HG02938 (cell line): ENCODE results near the gene PPP1R7.
"Not testable (repeated sequence)": the region's sequence is repeated elsewhere in the genome, so short reads cannot be mapped to it uniquely, and the experiment has no call there.

Experiments used
- ATAC-seq: cut with Tn5 transposase; IDR thresholded peaks from one replicate; pipeline ENCODE4 v1.9.1; 2021; ENCODE audit warnings: mild to moderate bottlenecking, moderate library complexity; ENCODE audit not compliant: unreplicated experiment

The PPP1R7 gene

DNA sequence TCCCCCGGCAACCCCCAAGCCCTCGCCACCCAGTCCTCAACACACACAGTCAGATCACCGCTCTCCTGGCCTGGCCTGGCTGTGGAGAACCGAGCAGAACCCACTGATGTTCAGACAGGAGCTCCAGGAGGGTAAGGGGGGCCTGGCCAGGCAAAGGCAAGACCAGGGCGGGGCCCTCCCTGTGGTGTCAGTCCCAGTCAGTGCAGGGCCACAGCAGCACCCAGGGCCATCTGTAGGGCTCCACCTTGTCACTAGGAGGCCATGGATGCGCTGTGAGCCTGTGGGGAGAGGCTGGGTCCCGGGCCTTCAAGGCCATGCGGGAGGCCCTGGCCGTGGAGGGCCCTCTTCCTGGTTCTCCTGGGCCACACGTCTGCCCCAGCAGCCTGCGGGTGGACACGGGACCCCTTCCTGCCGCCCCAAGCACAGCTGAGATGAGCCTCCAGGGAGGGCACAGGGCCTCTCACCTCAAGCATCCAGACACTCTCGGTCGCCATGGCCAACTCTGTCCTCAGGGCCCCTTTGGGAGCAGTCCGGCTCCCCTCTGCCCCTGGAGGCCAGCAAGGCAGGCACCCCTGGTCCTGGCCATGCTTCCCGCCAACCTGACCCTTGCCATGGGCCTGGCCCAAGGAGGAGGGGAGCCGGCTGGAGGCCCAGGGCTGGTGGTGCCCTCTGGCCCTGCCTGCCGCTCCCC lies 40.2 kb downstream of the PPP1R7 start:
- ATAC-seq = no peak

DNA sequence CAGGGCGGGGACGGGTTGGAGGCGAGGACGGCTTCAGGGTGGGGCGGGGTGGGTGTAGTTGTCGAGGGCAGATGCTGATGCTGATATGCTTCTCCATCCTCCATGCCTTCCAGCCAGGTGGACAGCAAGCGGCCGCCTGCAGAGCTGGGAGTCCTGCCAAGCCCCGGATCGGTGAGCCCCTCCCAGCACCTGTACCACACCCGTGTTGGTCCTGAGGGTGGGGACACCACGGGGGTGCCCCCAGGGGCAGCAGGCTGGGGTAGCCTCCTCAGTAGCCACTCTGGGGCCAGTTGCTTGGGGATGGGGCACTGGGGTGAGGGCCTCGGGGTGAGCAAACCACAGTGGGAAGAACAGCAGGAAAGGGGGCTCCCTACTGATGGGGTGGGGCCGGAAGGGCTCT lies 40.8 kb downstream of the PPP1R7 start:
- ATAC-seq = no peak

DNA sequence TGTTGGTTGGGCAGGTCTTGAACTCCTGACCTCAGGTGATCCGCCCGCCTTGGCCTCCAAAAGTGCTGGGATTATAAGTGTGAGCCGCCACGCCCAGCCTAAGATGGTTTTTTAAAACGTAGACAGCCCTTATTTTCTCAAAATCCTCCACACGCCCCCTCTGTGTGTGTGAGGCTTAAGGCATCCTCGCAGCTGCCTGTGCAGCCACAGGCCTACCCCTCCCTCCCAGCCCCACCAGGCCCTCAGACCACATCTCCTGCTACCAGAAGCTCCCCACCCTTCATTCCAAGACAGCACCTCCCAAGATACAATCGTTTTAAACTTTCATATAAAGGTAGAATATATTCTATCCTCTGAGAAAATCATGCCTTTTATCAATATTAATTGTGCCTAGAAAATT lies 43.0 kb downstream of the PPP1R7 start:
- ATAC-seq = no peak

DNA sequence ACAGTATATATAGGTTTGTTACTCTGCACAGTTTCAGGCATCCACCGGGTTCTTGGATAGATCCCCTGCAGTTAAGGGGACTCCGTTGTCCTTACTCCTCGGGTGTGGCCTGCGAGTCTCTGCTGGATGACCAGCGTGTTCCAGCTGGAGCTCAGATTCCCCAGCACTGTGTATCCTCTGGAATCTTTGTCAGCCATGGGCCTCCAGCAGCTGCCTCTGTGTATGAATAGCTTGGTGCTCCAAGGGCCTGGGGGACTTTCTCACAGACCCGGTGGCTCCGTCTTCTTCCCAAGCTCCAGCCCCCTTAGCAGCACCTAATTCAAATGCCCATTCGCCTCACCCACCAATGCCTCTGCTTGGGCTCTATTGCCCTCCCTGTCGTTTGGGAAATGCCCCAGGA lies 44.5 kb downstream of the PPP1R7 start:
- no peak for ATAC-seq

DNA sequence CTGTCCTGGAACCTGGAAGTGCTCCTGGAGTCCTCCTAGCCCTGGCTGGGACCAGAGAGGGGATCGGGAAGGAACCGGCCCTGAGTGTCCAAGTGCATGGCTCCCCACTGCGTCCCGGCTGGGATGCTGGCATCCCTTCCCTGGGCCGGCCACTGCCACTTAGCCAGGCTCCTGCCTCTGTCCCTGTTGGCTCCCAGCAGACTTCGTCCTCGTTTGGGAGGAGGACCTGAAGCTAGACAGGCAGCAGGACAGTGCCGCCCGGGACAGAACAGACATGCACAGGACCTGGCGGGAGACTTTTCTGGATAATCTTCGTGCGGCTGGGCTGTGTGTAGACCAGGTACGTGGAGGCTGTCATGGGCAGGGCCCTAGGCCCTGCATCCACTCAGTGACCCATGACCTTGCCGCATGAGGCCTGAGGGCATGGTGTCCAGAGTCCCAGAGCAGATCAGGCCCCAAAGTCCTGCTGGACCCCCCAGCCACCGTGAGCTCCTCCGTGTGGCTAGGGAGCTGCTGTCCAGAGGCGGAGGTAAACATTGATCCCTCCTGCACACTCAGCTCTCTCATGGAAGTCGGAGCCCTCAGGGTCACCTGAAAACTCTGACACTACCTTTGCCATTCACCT lies 45.4 kb downstream of the PPP1R7 start:
- ATAC-seq = no peak

DNA sequence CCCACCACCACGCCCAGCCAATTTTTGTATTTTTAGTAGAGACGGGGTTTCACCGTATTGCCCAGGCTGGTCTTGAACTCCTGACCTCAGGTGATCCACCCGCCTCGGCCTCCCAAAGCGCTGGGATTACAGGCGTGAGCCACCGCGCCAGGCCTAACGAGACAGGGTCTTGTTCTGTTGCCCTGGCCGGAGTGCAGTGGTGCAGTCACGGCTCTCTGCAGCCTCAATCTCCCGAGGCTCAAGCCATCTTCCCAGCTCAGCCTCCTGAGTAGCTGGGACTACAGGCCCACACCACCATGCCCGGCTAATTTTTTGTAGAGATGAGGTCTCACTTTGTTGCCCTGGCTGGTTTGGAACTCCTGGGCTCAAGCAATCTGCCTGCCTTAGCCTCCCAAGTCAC lies 47.0 kb downstream of the PPP1R7 start:
- not testable (repeated sequence) for ATAC-seq

DNA sequence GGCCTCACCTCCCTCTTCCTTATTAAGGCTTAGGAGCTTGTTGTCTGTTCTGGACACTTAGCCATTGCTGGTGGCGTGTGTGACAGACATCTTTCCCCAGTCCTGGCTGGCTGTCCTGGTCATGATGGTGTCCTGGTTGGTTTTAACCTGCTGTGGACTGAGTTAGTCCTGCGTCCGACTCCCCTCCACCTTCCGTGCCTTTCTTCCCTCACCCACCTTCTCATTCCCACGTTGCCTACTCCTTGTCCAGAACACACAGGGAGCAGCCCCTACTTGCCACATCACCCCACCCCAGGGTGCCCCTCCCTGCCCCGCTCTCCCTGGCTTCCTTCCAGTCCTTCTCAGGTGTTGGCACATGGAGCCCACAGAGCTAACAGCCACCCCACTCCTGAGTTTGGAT lies 47.7 kb downstream of the PPP1R7 start:
- no peak for ATAC-seq

DNA sequence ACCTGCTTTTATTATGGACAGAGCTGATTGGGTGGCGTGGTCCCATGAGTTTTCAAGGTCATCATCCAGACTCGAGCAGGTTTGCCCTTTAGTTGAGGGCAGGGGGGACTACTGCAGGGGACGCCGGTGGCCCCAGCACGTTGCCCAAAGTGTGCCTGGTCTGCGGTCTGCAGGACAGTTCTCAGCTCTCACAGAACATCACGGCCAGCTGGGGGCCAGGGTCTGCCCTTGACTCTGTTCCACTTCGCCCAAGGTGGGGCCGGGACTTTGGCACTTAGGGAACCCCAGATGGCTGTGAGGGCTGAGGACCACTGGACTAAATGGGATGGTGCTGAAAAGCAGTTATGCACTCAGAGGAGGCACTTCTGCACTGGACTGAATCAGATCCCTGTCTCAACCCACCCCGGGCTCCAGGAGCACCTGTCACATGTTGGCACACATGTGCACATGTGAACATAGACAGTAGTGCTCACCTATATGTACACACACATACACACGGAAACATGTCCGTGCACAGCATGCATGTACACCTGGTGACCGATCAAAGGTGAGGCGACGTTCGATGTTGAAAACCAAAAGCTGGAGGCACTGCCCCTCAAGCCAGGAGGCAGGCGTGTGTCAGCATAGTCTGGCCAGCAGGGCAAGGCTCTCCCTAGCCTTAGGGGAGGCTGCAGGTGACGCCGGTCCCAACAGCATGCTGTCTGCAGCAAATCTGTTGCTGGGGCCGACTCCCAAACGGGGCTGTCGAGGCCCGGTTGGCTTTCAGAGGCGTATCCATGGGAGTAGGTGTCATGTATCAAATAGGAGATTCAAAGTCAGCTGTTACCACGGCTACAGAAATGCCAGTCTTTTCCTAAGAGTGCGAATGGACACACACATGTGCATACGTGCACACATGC lies 48.4 kb downstream of the PPP1R7 start:
- ATAC-seq = no peak

DNA sequence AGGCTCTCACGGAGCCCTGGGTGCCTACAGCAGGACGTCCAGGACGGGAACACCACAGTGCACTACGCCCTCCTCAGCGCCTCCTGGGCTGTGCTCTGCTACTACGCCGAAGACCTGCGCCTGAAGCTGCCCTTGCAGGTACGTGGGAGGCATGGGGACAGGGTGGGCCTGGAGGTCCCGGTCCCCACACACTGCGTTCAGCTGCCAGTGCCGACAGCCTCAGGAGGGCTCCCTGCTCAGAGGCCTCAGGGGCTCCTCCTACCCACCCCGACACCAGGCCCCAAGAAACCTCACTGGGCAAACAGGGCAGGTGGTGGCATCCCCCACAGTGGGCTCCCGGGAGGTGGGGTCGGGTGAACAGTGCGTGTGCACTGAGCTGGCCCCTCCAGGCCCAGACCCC lies 49.0 kb downstream of the PPP1R7 start:
- ATAC-seq = no peak

DNA sequence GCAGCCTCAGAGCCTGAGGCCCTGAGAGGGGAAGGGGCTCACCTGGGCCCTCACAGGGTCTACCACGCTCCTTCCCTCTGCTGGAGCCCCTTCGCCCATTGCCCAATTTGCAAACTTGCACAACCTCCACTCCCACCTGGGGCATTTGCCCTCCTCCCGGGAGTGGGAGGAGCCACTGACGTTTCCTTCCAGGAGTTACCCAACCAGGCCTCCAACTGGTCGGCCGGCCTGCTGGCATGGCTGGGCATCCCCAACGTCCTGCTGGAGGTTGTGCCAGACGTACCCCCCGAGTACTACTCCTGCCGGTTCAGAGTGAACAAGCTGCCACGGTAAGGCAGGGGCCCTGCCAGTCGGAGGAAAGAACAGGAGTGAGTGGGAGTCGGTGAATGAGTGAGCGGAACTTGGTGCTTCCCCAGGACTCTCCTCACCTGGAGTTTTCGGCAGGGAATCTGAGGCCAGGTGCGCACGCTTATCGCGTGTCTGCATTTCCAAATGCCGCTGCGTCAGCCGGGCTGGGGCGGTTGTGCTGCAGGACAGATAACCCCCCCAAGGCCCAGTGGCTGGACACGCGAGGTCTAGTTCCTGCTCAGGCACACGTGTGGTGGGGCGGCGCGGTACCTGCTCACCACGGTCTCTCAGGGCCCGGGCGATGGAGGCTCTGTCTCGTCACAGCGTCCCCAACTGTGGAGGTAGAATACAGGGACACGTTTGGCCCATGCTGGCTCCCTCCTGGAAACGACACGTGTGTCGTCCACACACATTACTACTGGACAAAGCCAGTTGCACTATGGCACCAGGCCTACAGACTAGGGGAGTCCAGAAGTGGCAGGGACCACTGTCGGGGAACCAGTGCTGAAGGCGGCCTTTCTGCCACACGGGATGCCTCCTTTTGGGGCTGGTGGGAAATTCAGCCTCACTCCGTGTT lies 49.9 kb downstream of the PPP1R7 start:
- no peak for ATAC-seq

DNA sequence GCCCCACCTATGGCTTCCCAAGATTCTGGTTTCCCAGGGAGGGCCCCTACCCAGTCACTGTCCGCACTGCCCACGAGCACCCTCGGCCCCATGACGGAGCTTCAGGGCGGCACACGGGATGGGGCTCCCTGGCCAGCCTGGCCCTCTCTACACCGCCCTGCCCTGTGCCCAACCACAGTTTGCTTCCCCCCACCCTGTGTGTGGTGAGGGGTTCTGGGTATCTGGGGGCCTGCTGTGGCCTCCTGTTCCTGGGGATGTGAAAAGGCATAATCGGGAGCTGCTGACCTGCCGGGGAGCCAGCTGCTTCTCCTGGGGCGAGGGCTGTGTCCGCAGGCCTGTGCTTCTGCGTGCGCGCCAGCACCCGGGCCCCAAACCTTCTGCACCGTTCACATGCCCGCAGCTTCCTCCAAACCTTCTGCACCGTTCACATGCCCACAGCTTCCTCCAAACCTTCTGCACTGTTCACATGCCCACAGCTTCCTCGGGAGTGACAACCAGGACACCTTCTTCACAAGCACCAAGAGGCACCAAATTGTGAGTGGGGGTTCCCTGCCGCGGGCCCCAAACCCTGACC lies 50.6 kb downstream of the PPP1R7 start:
- no peak for ATAC-seq

DNA sequence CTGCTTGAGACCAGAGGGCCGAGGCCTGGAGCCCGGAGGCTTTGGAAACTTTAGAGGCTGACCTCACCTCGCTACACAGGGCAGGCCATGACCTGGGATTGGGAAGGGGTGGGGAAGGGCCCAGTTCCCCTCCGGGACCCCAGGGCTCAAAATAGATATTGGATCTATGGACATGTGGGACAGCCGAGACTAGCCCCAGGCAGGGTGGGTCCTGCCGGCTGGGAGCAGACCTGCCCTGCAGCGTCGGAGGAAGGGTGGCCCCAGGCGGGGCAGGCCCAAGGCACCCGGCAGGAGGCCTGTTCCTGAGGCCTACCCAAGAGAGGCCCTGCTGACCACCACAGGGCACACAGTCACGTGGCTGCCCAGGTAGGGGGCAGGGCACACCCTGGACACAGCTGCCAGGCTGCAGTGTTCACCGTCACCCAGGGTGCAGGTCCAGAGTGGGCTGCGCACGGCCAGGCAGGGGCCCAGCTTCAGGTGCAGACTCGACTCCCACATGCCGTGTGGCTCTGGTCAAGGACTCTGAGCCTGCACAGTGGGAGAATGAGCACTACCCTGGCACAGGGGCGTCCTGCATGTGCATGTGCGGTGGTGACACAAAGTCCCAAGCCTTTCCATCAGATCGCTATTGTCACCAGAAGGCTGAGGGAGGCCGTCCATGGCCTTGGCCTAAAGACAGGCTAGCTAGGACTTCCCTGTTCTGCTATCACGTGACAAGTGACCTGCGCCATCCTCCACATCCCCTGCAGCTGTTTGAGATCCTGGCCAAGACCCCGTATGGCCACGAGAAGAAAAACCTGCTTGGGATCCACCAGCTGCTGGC lies 51.4 kb downstream of the PPP1R7 start:
- ATAC-seq = no peak

DNA sequence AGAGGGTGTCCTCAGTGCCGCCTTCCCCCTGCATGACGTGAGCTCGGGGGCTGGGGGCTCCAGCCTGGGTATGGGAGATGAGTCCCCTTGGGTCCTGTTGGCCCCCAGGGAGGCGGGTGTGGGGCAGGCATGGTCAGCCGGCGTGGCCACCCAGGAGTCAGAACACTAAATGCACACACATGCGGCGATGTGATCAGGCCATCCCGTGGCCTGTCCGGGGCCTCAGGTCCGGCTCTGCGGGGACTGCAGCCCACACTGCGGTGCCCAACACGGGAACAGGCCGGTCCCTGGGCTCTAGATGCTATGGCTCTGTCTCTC lies 52.0 kb downstream of the PPP1R7 start:
- no peak for ATAC-seq

DNA sequence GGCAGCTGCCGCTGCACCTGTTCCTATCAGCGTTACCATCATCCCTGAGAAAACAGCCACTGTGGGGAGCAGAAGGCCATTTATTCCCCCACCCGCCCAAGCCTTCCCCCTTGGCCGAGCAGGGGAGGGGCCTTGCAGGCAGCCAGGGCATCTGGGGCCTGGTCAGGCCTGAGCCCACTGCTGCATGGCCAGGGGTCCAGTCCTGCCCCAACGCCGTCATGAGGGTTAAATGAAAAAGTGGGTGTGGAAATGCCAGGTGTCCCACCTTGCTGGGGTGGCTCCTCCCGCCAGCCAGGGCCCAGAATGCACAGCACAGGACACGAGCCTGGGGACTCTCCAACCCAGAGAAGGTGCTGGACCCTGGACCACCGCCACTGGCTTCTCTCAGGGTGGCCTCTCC lies 52.4 kb downstream of the PPP1R7 start:
- no peak for ATAC-seq

DNA sequence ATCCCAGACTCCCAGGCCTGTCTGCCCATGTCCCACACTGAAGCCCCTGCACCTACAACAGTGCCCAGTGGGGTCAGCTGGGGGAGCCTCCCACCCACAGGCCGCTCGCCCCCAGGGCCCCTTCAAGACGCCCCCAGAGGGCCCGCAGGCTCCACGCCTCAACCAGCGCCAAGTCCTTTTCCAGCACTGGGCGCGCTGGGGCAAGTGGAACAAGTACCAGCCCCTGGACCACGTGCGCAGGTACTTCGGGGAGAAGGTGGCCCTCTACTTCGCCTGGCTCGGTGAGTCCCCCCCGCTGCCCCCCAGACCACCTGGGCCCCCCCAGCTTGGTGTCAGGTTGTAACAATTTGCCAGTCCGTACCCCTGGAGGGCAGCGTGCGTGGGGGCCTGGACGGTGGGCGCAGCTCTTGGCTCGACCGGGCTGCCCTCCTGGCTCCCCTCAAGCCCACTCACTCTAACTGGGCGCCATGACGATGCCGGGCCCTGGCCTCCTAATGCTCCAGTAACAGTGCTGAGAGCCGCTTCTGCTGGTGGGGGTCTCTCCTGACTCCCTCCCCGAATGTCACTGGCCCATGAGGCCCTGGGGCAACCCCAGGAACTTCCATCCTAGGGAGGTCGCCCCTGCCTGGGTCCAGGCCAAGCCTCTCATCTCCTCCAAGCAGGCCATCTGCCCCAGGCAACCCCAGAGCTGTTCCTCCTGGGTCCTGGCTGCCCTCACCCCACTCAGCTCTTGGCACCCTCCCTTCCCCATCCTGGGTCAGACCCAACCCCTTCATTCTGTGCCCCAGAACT lies 53.1 kb downstream of the PPP1R7 start:
- no peak for ATAC-seq

DNA sequence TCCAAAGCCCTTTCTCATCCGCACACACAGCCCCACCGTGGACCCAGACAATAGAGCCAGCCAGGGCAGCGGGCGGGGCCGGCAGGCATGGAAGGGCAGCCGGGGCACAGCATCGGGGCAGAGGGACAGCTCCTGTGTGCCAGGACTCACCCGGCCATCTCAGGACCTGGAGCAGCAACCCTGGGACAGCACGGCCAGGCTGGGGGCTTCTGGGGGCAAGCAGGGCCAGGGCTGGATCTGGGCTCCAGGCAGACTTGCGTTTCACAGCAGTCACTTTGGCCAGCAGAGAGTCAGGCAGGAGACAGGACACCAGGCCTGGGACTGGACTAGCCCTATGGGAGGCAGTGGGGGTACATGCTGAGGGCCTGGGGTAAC lies 53.7 kb downstream of the PPP1R7 start:
- no peak for ATAC-seq

DNA sequence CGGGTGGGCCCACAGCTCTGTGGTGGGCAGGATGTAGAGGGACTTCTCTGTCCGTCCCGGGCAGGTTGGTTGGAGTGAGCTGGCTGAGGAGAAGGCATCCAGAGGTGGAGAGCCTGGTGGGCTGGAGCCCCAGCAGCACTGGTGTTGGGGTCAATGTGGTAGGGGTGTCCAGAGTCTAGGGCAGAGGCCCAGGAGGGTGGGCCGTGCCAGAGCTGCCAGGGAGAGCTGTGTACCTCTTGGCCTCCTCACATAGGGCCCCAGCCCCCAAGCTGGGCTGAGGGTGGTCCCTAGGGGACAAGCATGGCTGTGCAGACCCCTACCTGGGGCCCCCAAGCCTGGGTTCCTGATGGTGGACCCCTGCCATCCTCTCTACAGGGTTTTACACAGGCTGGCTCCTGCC lies 54.2 kb downstream of the PPP1R7 start:
- no peak for ATAC-seq

DNA sequence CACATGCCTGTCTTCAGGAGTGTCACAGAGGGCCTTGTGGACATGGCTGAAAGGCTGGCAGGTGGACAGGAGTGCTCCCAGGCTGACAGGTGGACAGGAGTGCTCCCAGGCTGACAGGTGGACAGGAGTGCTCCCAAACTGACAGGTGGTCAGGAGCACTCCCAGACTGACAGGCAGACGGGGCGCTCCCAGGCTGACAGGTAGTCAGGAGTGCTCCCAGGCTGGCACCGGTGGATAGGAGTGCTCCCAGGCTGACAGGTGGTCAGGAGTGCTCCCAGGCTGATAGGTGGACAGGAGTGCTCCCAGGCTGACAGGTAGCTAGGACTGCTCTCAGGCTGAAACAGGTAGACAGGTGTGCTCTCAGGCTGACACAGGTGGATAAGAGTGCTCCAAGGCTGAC lies 54.8 kb downstream of the PPP1R7 start:
- ATAC-seq = no peak

DNA sequence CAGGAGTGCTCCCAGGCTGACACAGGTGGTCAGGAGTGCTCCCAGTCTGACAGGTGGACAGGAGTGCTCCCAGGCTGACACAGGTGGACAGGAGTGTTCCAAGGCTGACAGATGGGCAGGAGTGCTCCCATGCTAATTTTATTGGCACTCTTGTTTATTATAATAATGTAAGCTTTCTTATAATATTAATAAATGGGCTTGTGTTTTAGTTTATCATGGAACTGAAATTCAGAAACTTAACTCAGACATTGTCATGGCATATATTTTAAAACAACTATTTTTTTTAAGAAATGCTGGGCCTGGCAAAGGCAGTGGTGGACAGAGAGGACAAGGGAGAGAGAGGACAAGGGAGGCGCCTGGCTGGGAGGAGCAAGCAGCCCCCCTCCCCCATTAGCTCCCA lies 56.9 kb downstream of the PPP1R7 start:
- no peak for ATAC-seq
